Stimulated activated CD8-positive, alpha-beta memory T cell treated with anti-CD3 and anti-CD28 coated beads, Interleukin-12 subunit alpha, Interleukin-12 subunit beta, amount 100 ng/mL, for 1 hour (primary cell): Measurements from ENCODE around the gene TMEM237.

Source experiments
- DNase-seq: peaks from one replicate; pipeline ENCODE4 v3.0.0-alpha.2; 2020; ENCODE audit warnings: low read depth

The TMEM237 gene

DNA sequence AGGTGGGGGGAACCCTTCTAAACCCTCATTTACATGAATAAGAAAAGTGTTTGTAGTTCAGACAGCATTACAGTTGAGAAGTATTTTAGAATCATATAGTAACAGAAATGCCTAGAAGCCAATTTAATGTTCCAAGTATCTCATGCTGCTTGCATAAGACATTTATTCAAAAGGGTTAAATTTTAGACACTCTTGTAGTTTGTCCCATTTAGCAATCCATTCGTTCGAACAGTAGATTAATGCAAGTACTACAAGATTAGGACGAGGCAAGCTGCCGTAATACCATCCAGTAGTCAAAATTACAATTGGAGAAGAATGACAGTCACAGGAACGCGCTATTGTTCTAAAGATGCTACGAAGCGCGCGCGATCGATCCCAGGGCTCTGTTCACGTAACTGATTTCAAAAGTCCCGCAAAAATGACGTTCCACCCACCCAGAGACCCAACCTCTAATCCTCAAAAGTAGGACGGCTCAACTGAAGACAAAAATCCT, 1.2 kb downstream of the TMEM237 start:
- DNase-seq, result no peak

DNA sequence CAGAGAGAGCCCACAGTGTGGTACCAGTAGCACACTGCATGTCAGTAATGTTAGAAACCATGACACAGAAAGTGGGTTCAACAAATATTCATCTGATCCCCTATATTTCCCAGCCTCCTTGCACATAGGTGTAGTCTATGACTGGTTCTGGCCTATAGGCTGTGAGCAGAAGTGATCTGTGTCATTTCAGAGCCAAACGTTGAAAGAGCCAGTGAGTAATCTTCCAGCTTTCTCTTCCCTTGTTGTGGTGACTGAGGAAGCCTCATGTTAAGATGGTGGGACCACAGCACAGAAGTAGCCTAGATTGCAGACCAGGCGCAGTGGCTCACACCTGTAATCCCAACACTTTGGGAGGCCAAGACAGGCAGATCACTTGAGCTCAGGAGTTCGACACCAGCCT, 4.1 kb downstream of the TMEM237 start:
- DNase-seq, result no peak

DNA sequence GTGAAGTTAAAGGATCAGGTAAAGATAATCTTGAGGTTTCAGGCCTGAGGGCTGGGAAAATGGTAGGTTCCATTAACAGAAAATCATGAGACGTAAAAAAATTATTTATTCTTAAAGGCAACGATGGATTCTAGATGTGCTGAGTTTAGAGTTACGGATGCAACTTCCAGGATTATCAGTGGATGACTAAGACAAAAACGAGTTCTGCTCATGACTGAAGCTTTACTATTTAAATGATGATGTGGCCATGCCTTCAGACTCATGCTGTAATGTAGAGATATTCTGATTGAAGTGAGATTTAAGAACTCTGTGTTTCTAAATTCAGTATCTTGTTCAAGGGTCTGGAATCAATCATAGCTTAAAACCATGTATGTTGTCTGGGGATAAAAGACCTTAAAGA, 5.0 kb downstream of the TMEM237 start:
- no peak for DNase-seq

DNA sequence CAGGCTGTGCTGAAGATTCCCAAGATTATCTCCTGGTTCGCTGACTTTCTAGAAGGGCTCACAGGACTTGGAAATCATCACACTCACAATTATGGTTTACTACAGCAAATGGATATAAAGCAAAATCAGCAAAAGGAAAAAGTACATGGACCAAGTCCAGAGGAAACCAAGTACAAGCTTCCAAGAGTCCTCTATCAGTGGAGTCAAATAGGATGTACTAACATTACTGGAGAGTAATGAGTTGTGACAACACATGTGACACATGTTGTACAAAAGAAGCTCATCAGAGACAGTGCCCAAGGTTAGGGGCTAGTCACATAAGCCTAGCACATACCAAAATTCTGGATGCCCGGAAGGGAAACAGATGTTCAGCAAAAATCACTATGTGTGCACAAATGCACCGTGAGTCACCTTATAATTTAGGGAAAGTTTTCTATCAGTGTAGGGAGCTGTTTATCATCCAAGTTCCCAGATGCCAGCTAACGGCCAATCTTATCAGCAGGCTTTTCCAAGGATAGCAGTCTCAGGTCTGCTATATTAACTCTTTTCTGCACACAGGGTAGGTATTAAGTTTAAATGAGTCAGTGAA, 9.5 kb downstream of the TMEM237 start:
- DNase-seq, result no peak

DNA sequence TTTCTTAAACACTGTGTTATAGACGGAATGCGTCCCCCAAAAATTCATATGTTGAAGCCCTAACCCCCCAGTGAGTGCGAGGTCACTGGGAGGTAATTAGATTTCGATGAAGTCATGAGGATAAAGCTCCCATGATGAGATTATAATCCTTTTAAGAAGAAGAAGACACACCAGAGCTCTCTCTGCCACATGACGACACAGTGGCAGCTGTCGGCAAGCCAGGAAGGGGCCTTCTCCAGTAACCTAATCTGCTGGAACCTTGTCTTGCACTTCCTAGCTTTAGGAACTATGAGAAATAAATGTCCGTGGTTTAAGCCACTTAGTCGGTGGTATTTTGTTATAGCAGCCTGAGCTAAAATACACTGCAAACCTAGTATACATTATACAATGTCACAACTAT, 12.3 kb downstream of the TMEM237 start:
- no peak for DNase-seq

DNA sequence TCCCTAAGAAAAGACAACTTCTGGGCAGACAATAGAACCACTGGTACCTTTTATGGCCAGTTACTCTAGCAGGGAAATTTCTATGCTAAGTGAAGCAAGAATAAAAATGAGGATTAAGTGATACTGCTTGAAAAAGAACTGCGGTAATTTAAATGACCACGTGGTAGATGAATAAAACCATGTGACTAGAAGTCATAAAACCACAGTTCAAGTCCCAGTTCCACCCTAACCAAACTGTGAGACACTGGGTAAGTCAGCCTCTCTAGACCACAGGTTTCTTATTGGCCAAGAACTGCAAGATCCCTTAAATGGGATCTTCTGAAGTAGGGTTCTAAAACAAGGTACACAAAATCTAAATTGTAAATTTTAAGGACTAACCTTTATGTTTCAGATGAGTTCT, 12.7 kb downstream of the TMEM237 start:
- DNase-seq, result no peak

DNA sequence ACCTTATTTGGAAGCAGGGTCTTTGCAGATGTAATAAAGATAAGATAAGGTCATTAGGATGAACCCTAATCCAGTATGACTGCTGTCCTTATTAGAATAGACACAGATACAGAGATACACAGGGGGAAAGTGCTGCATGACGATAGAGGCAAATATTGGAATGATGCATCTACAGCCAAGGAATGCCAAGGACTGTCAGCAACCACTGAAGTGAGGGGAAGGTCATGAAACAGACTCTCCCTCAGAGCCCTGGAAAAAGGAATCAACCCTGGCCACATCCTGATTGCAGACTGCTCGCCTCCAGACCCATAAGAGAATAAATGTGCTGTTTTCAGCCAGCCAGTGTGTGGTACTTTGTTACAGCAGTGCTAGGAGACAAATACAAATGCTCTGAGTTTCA, 14.8 kb downstream of the TMEM237 start:
- DNase-seq, result no peak

DNA sequence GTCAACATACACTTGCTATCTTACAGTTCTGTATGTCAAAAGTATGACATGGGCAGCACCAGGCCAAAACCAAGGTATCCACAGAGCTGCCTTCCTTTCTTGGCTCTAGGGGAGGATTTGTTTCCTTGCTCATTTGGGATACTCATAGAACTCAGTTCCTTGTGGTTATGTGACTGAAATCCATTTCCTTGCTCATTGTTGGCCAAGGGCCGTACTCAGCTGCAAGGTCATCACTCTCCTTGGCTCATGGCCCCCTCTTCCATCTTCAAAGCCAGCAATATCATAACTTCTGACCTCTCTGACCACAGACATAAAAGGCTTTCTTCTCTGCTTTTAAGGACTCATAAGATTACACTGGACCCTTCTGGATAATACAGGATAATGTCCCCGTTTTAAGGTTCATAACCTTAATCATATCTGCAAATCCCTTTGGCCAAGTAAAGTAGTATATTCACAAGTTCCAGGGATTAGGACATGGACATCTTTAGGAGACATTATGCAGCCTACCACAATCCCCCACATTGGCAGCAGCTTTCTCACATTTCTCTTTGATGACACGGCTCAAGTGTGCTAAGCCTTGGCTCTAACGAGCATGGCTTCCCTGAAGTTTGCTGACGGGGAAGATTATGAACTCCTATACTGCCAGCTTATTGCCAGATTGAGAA, 20.9 kb downstream of the TMEM237 start:
- DNase-seq, result no peak

DNA sequence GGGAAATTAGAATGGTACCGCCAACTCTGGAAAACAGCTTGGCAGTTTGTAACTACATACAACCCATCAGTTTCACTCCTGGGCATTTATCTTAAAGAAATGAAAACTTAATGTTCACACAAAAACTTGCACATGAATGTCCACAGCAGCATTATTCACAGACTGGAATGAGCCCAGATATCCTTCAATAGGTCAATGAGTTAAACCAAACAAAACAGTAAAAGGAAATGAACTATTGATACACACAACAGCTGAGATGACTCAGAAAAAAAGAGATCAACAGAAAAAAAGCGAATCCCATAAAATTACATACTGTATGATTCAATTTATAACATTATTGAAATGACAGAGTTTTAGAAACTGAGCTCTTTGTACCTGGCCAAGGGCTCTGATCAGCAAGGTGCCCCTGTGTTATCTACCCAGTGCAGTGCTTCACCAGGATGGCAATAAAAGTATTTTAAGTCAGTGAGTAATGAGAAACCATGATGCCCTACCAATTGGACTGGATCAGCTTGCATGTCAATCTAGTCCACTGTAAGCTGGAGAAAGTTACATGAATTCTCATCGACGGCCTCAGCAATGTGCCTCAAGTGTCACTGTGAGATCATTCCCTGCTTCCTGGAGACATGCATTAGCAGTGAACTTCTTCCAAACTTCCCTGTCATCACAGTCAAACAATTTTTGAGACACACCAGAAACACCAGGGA, 21.9 kb downstream of the TMEM237 start:
- no peak for DNase-seq

DNA sequence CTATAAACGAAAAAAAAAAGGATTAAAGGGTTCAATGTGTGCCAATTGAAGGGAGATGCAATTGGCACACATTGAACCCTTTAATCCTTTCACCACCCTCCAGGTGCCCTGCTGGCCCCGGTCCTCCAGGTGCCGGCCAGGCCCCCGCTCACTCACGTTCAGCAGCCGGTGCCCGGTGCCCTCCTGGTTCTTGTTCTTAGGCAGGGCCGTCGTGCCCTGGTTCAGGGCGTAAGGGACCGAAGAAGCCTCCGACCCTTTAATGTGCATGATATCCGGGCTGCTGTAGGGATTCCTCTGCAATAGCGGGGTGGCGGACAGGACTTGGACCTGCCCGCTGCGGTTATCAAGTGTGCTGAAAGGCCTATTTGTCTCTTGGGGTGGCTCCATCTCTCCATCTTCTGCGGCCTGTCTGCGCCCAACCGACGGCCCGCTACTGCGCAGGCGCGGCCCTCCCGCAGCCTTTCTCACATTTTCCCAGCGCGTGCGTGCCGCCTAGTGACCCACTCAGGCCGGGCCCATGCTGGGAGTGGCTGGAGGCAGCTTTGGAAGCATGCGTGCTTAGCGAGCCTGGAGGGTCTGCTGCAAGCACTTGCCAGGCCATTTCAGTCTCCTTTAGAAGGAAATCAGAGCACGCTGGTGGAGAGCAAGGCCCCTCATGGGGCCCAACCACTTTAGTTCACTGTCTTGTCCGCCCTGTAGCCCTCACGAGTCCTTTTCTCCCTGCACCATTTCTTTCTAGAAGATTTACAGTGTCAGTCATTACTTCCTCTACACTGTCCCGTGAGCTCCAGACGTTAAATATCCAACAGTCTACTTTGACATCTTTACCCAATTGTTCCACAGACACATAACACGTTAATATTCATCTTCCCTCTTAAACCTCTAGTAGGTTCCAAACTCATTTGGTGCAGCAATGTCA, 24.3 kb downstream of the TMEM237 start:
- no peak for DNase-seq

DNA sequence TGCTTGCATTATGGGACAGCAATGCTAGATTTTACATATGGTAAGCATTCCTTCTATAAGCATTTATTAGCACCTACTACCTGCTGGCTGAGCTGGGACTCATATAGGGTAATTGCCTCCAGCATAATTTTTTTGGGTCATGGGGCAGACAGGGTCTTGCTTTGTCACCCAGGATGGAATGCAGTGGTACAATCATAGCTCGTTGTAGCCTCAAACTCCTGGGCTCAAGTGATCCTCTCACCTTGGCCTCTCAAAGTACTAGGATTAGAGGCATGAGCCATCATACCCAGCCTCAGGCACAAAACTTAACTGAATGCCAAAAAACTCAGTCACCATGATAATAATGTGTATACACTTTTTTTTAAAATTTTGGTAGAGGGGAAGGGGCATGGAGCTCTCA, 35.3 kb downstream of the TMEM237 start:
- no peak for DNase-seq

DNA sequence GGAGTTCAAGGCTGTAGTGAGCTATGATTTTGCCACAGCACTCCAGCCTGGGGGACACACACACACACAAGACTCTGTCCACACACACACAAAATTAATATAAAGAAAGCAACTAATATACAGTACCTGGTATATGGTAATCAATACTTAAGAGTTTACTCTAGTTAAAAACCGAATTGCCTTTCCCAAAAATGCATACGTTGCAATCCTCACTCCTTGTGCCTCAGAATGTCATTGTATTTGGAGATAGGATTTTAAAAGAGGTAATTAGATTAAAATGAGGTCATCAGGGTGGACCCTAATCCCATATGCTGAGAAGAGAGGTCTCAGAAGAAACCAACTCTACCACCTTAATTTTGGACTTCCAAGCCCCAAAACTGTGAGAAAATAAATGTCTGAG, 35.7 kb downstream of the TMEM237 start:
- no peak for DNase-seq

DNA sequence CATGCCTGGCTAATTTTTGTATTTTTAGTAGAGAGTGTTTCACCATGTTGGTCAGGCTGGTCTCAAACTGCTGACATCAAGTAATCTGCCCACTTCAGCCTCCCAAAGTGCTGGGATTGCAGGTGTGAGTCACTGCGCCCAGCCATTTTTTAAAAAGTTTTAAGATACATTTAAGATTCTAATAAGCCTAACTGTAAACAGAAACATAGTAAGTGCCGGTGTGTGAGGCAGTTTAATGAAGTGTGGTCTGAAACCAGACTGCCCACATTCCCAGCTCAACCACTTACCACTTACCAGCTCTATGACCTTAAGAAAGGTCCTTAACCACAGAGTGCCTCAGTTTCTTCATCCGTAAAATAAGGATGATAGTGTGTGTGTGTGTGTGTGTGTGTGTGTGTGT, 42.4 kb downstream of the TMEM237 start:
- DNase-seq, result no peak

DNA sequence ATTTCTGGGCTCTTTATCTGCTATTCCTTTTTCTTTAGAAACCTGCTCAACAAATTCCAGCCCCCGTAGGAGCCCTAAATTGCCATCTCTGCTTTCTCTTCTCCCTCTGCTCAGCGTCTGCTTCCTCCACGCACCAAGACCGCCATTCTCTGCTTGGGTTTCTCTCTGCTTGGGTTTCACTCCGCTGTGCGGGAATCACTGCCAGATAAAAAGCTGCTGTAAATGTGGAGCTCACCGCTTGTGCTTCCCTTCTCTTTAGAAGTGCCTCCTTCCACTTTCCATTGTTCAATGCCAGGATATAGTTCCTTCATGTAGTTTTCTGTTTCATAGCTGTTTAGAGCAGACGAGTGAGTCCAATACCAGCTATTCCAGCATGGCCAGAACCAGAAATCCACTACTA, 45.9 kb downstream of the TMEM237 start:
- DNase-seq, result no peak

DNA sequence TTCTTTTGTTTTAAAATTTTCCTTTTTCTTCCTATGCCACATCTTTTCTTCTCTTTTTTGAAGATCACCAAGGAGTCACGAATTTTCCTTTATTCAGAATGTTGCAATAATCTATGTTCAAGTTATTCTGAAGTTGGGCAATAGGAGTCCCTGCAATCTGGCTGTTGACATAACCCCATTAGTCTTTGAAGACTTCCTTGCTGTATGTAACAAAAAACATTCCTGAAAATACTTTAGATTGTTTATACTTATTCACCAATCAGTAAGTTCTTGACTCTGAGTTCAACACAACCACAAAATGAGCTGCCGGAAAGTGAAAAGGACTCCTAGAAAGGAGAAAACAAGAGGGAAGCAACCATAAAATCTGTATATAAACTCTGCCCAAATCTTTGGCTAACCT, 62.8 kb downstream of the TMEM237 start:
- DNase-seq, result no peak

DNA sequence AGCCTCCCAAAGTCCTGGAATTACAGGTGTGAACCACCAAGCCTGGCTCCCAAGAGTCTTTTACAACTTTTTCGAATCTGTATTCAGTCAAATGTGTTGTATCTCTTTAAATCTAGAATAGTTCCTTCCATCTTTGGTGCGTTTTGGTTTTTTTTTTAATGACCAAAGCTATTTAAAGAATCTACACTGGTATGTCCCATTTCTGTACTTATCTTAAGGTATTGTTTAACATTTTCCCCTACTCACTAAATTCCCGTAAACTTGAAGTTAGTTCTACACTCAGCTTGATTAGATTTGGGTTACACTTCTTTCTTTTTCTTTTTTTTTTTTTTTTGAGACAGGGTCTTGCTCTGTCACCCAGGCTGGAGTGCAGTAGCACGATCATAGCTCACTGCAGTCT, 63.8 kb downstream of the TMEM237 start:
- DNase-seq, result no peak

DNA sequence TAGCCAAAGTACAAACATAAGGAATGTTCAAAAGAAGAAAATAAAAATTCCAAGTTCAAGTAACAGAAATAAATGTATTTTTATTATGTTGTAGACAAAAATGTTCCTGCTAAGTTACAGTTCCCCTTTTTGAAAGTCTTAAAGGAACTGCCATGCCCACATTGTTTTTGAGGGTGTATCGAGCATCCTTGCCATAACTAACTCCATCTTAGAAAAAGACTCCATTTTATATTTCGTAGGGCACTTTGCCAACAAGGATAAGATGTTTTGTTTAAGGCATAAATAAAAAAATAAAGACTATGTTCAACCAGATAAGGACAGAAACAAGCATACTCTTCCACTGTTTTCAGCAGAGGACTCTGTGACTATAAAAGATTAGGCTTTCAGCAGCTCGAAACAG, 67.3 kb downstream of the TMEM237 start:
- no peak for DNase-seq

DNA sequence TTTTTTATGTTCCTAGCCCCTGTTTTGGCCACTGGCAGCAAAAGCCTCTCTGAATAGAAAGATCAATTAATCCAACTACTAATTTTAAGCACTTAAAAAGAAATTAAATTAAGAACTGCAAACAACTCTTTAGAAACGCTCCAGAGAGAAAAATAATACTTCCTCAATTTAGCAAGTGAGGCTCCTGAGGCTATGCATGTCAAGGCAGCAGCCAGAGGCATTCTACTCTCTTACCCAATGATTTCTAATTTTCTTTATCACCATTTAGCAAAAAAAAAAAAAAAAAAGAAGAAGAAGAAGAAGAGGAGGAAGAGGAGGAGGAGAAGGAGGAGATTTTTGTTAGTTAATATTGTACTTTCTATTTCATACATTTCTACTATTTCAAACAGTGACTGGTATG, 68.5 kb downstream of the TMEM237 start:
- no peak for DNase-seq

DNA sequence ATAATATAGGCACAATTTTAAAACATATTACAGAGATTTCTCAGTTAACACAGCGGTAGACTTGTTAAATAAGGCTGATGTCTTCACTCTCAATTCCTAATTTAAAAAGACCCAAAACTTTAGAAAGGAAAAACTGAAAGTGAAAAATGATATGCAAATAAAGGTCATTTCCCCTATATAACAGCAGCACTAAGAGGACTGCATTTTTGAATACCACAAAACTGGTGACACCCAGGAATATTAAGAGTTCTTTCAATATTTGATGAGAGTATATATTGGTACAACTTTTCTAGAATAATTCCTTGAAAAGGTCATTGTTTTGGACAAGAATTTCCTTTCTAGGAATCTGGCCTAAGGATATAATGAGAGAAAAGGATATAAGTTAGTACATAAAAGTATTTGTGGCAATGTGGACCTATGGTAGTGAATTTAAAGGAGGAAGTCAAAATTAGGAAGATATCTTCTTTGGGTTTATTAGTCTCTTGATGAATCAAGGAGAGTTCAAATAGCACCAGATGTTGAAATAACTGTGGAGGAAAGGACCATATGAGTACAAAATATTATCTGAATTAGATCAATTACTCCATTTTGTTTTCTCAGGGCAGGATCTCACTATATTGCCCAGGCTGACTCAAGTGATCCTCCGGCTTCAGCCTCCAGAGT, 70.3 kb downstream of the TMEM237 start:
- DNase-seq, result no peak
